ENCODE measurements around the gene MGLL. TPM values are rescaled to one million over a fixed set of nuclear protein-coding genes. Genes with fewer than 3 reads are reported as not detected.

MGLL gene
- total RNA-seq, 1 experiment from 2014 or later: 0.94 TPM

- no peak for TF ChIP-seq CREM (CRISPR knock-in tag; IDR thresholded peaks at IDR 0.05)
- no peak for TF ChIP-seq ZNF425 (CRISPR knock-in tag; conservative IDR thresholded peaks at IDR 0.05)
- no peak for TF ChIP-seq HMGXB4 (CRISPR knock-in tag; IDR thresholded peaks at IDR 0.05)
- no peak for TF ChIP-seq ATF1 (CRISPR knock-in tag; IDR thresholded peaks at IDR 0.05)
- no peak for TF ChIP-seq ZNF416 (CRISPR knock-in tag; IDR thresholded peaks at IDR 0.05)
- TF ChIP-seq ZNF423 (CRISPR knock-in tag; IDR thresholded peaks at IDR 0.05): no peak
- no peak for TF ChIP-seq ZNF281 (CRISPR knock-in tag; IDR thresholded peaks at IDR 0.05)
- no peak for TF ChIP-seq ZMAT4 (CRISPR knock-in tag; IDR thresholded peaks at IDR 0.05)
- no peak for TF ChIP-seq FOXP1 (CRISPR knock-in tag; IDR thresholded peaks at IDR 0.05; ENCODE audit: borderline replicate concordance)
- TF ChIP-seq ZNF532 (CRISPR knock-in tag; IDR thresholded peaks at IDR 0.05; ENCODE audit: borderline replicate concordance): no peak
- TF ChIP-seq IRF2 (CRISPR knock-in tag; IDR thresholded peaks at IDR 0.05; ENCODE audit: borderline replicate concordance, low read depth): no peak
- no peak for TF ChIP-seq CBFB (CRISPR knock-in tag; IDR thresholded peaks at IDR 0.05; ENCODE audit: low read depth)
- no peak for TF ChIP-seq GRHL2 (CRISPR knock-in tag; IDR thresholded peaks at IDR 0.05; ENCODE audit: insufficient replicate concordance, severe bottlenecking)
- no peak for TF ChIP-seq SMAD3 (CRISPR knock-in tag; IDR thresholded peaks at IDR 0.05; ENCODE audit: borderline replicate concordance)
- no peak for TF ChIP-seq GABPB1 (CRISPR knock-in tag; IDR thresholded peaks at IDR 0.05)
- no peak for TF ChIP-seq FOXK1 (CRISPR knock-in tag; IDR thresholded peaks at IDR 0.05)
- no peak for TF ChIP-seq FOXJ3 (CRISPR knock-in tag; IDR thresholded peaks at IDR 0.05; ENCODE audit: borderline replicate concordance)
- no peak for TF ChIP-seq MAX (CRISPR knock-in tag; IDR thresholded peaks at IDR 0.05)
- CTCF ChIA-PET: no interaction called here
- peaks cover 9% of the 10 kb centered on the region for H3K9me3 Mint-ChIP-seq
- no peak for DNase-seq (ENCODE audit: low spot score)
- POLR2A ChIA-PET: interaction anchor here (0.6 kb wide), 1 partner anchor 102 kb away, joined by 3 read pairs; no protein-coding TSS in a partner anchor
- H3K27ac Mint-ChIP-seq: no peak overlapping the region
- no peak overlapping the region for H3K4me3 Mint-ChIP-seq
- H3K36me3 Mint-ChIP-seq: no peaks in the 10 kb centered on the region
- peaks cover 16% of the 10 kb centered on the region for H3K4me1 Mint-ChIP-seq
- H3K27me3 Mint-ChIP-seq (ENCODE audit: low read depth): no peaks in the 10 kb centered on the region
- no peak for ATAC-seq
These were observed 27.3 kb downstream of the MGLL start for GRCh38 chr3:127794972-127795371.
